ENCODE results near the gene NXPE2.

DNA sequence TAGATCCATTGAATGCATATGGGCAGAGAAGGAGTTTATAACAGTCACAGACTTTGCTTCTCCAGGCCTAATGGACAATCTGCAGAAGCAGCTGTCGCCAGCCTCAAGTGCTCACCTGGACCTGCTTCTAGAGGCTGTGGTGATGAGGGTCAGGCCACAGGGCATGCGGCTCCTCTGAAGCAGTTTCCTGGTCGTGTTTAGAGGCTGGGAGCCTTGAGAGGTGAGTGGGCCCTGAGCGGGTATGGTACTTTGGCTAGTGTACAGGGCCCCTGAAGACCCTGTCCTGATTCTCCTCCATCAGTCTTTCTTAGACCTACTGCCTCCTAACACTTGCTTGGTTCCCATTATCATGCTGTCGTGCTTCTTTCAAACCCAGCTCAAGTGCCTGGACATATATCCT is 41.2 kb downstream of the NXPE2 start:
- TF ChIP-seq, protein P1, sequence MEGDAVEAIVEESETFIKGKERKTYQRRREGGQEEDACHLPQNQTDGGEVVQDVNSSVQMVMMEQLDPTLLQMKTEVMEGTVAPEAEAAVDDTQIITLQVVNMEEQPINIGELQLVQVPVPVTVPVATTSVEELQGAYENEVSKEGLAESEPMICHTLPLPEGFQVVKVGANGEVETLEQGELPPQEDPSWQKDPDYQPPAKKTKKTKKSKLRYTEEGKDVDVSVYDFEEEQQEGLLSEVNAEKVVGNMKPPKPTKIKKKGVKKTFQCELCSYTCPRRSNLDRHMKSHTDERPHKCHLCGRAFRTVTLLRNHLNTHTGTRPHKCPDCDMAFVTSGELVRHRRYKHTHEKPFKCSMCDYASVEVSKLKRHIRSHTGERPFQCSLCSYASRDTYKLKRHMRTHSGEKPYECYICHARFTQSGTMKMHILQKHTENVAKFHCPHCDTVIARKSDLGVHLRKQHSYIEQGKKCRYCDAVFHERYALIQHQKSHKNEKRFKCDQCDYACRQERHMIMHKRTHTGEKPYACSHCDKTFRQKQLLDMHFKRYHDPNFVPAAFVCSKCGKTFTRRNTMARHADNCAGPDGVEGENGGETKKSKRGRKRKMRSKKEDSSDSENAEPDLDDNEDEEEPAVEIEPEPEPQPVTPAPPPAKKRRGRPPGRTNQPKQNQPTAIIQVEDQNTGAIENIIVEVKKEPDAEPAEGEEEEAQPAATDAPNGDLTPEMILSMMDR (IDR thresholded peaks at IDR 0.05) = no peak
- TF ChIP-seq POLR2A (IDR thresholded peaks at IDR 0.05) = no peak
- TF ChIP-seq EP300 (IDR thresholded peaks at IDR 0.05) = no peak

Measured in tibial nerve (tissue), 4 donors.